WERI-Rb-1 (cell line): ENCODE results near the gene NTNG1.
"Not testable (repeated sequence)": the region's sequence is repeated elsewhere in the genome, so short reads cannot be mapped to it uniquely, and the experiment has no call there.

Source experiments
- DNase-seq: peaks from one replicate; pipeline ENCODE4 v3.0.0-alpha.2; 2020
- H3K27ac ChIP-seq: fragments of 250-450 bp; sonication (Bioruptor Pico); 2 replicates; pipeline ENCODE4 v1.5.1; 2020; ENCODE audit warnings: mild to moderate bottlenecking, moderate library complexity
- H3K27me3 ChIP-seq: fragments of 250-450 bp; sonication (Bioruptor Pico); 2 replicates; pipeline ENCODE4 v1.5.1; 2021; ENCODE audit warnings: mild to moderate bottlenecking, low read depth, moderate library complexity; ENCODE audit not compliant: insufficient read depth, severe bottlenecking
- H3K36me3 ChIP-seq: fragments of 250-450 bp; sonication (Bioruptor Pico); 2 replicates; pipeline ENCODE4 v1.5.1; 2020; ENCODE audit warnings: mild to moderate bottlenecking, moderate library complexity
- H3K4me3 ChIP-seq: 2 replicates; pipeline ENCODE4 v1.5.1; 2011; ENCODE audit warnings: low read depth, mild to moderate bottlenecking, control low read depth, low read length
- H3K9me3 ChIP-seq: fragments of 250-450 bp; sonication (Bioruptor Pico); 2 replicates; pipeline ENCODE4 v1.5.1; 2021; ENCODE audit warnings: mild to moderate bottlenecking, moderate library complexity; ENCODE audit not compliant: severe bottlenecking
- CTCF ChIP-seq: IDR thresholded peaks from 2 replicates; pipeline ENCODE4 v1.5.1; 2011; ENCODE audit warnings: low read depth, mild to moderate bottlenecking, control low read depth, inconsistent platforms, low read length

Gene NTNG1

DNA sequence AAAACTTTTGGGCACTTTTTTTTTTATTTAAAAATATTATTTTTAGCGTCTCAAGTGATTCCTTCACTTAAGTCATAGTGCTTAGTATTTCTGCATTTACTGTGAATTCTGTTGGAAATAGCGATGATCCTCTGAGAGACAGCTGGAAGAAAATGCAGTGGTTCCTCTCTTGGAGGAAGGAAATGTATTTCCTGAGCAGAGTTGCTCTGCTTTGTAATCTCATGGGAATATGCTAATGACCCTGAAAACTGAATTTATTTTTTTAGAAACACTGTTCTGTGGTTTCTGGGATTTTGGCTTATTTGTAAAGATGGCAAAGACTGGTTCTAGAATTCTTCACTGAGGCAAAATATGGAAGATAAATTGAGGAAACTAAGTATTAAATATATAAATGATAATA is 88.9 kb downstream of the NTNG1 start:
- no peak for TF ChIP-seq CTCF

DNA sequence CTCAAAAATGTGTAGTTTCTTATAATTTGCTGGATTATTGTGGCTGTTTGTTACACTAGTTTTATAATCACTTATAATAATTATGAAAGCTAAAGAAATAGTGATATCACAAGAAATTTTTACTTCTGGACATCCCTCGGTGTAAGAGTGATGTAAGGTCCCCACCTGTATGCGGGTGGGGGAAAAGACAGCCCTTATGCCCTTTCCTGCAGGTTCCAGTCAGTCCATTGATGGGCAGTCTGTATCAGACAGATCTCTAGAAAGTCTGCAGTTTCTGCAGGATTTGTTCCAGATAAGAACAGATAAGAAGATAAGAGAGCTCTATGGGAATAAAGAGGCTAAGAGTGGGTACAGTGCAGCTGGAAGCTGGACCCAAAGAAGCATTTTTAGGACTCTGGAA is 89.3 kb downstream of the NTNG1 start:
- no peak overlapping the region for H3K27ac ChIP-seq
- no peak for DNase-seq
- no peaks in the 10 kb centered on the region for H3K9me3 ChIP-seq
- H3K27me3 ChIP-seq, result no peaks in the 10 kb centered on the region
- TF ChIP-seq CTCF, result no peak
- no peaks in the 10 kb centered on the region for H3K36me3 ChIP-seq
- H3K4me3 ChIP-seq, result no peak overlapping the region

More for the DNA sequence above, 88.9 kb downstream of the NTNG1 start:
- DNase-seq, result no peak
- Histone ChIP-seq H3K27me3 (no peaks in the 10 kb centered on the region), H3K9me3 (no peaks in the 10 kb centered on the region), H3K4me3 (no peak overlapping the region), H3K27ac (no peak overlapping the region), H3K36me3 (no peaks in the 10 kb centered on the region)

DNA sequence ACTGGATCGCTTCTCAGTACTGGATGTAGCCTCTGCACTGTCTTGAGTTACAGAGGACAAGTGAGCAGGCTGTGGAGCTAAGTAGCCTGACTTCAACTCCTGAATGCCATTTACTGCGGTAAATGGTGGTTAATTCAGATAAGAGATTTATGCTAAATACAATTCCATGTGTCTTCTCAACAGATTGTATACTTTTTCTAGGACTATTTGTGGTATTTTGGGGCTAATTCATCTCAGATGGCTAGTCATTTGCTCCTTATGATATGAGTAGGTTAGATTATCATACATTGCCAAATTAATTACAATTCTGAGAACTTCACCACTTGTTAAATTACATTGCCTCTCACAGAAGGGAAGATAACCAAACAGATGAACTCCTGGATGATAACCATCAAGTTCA is 90.5 kb downstream of the NTNG1 start:
- H3K36me3 ChIP-seq, result no peaks in the 10 kb centered on the region
- H3K27ac ChIP-seq, result no peak overlapping the region
- no peak overlapping the region for H3K4me3 ChIP-seq
- TF ChIP-seq CTCF, result no peak
- DNase-seq, result no peak
- no peaks in the 10 kb centered on the region for H3K27me3 ChIP-seq
- no peaks in the 10 kb centered on the region for H3K9me3 ChIP-seq

GRCh38 chr1:107232426-107232825 is 91.6 kb downstream of the NTNG1 start:
- H3K36me3 ChIP-seq, result no peaks in the 10 kb centered on the region
- no peak overlapping the region for H3K27ac ChIP-seq
- no peaks in the 10 kb centered on the region for H3K27me3 ChIP-seq
- H3K4me3 ChIP-seq, result no peak overlapping the region
- H3K9me3 ChIP-seq, result peaks cover 6% of the 10 kb centered on the region
- DNase-seq, result no peak
- TF ChIP-seq CTCF, result no peak

- H3K4me3 ChIP-seq, H3K27me3 ChIP-seq, H3K36me3 ChIP-seq, DNase-seq, H3K9me3 ChIP-seq, H3K27ac ChIP-seq: not testable (repeated sequence)
These were observed 95.9 kb downstream of the NTNG1 start for GRCh38 chr1:107236760-107237159.

- H3K4me3 ChIP-seq, result no peak overlapping the region
- TF ChIP-seq CTCF, result no peak
These were observed 102.6 kb downstream of the NTNG1 start for GRCh38 chr1:107243461-107243860.

More at GRCh38 chr1:107243461-107243860, 102.6 kb downstream of the NTNG1 start:
- Histone ChIP-seq H3K9me3 (no peaks in the 10 kb centered on the region), H3K27me3 (no peaks in the 10 kb centered on the region), H3K36me3 (no peaks in the 10 kb centered on the region), H3K27ac (no peak overlapping the region)
- DNase-seq, result no peak
